Effector memory CD4-positive, alpha-beta T cell (primary cell): ENCODE measurements around the gene MECP2.
A peak's percentile ranks its signal among the peaks of the same experiment; 100 is the strongest.
"Not testable (repeated sequence)": the region's sequence is repeated elsewhere in the genome, so short reads cannot be mapped to it uniquely, and the experiment has no call there.

Source experiments
- DNase-seq, 3 donors: peaks; one replicate each; pipeline ENCODE4 v3.0.0-alpha.2; 2020
- H3K27ac ChIP-seq: 2 replicates; pipeline ENCODE4 v1.7.0; 2013; ENCODE audit warnings: mild to moderate bottlenecking, low read length, moderate library complexity; ENCODE audit not compliant: insufficient read depth, poor library complexity, severe bottlenecking
- H3K27me3 ChIP-seq: replicated peaks from 2 replicates; pipeline ENCODE4 v1.7.0; 2013; ENCODE audit warnings: mild to moderate bottlenecking, low read length; ENCODE audit not compliant: insufficient read depth, control insufficient read depth, poor library complexity, severe bottlenecking
- H3K36me3 ChIP-seq: 2 replicates; pipeline ENCODE4 v1.7.0; 2013; ENCODE audit warnings: mild to moderate bottlenecking, low read length, moderate library complexity; ENCODE audit not compliant: control insufficient read depth, insufficient read depth
- H3K4me1 ChIP-seq: 2 replicates; pipeline ENCODE4 v1.7.0; 2013; ENCODE audit warnings: low read length, mild to moderate bottlenecking; ENCODE audit not compliant: control insufficient read depth, insufficient read depth, poor library complexity, severe bottlenecking
- H3K4me3 ChIP-seq: 2 replicates; pipeline ENCODE4 v1.7.0; 2013; ENCODE audit warnings: low read length, low read depth, mild to moderate bottlenecking; ENCODE audit not compliant: insufficient read depth, poor library complexity, severe bottlenecking
- H3K9me3 ChIP-seq: 2 replicates; pipeline ENCODE4 v1.7.0; 2013; ENCODE audit warnings: mild to moderate bottlenecking, low read length, moderate library complexity; ENCODE audit not compliant: control insufficient read depth
- total RNA-seq, 3 donors: gene quantifications; one replicate each; lab custom pipeline; 2026; lab: John Stamatoyannopoulos, UW

The MECP2 gene
- 143 to 212 (median 166) reads per million in 3 donors for total RNA-seq

DNA sequence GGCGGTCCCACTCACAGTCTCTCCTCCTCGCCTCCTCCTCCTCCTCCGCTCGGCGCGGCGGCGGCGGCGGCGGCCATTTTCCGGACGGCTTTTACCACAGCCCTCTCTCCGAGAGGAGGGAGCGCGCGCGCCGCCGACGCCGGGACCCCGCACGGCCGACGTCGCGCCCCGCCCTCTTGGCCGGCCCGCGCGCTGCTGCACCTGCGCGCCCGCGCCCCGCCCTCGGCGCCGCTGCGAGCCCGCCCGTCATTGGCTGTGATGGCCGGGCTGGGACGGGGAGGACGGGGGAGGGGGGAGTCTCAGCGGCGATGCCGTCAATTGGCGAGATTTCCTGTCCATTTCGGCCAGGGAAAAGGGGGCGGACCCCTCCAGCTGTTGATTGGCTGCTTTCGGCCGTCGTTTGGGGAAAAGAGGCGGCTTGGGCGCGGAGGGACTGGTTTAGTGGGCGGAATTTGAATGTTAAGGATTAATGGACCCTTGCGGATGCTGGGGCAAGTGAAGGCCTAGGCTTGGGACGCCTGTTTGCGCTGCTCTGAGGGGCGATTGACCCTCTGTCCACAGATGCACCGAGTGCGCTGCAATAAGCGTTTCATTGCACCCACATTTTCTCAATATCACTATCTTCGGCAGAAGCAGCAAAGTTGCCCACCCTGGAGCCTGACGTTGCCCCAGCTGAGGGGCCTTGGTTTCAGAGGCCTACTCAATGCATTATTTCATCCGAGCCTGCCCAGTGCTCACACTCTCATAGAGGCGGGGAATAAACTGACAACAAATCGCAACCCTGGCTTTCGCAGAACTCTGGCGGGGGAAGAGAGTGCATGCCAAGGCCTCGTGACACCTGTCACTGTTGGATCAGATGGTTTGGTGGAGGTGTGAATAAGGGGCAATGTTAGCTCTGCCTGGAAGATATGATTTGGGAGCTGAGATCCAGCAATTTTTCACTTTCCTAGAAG lies at the start of gene MECP2:
Gene MECP2 (minus strand): TSS at position 129 of the 953 bp plus-strand sequence.
- H3K4me1 ChIP-seq = peaks cover 20% of the 10 kb centered on the region
- DNase-seq = peak; percentile 75 to 79 (median 79)
- no peaks in the 10 kb centered on the region for H3K27me3 ChIP-seq
- peak within 1 kb of the TSS; percentile 87 for H3K27ac ChIP-seq
- no peaks in the 10 kb centered on the region for H3K36me3 ChIP-seq
- no peaks in the 10 kb centered on the region for H3K9me3 ChIP-seq
- peak within 1 kb of the TSS; percentile 86 for H3K4me3 ChIP-seq

GRCh38 chrX:154144010-154144409 lies 46.5 kb upstream of the MECP2 start, which contains the start of gene OPN1LW:
Gene OPN1LW (plus strand): TSS chrX:154144243. CDS start chrX:154144284, 41 bp downstream.
- not testable (repeated sequence) for H3K9me3 ChIP-seq, DNase-seq, H3K4me3 ChIP-seq, H3K27ac ChIP-seq, H3K4me1 ChIP-seq, H3K27me3 ChIP-seq, H3K36me3 ChIP-seq

- Histone ChIP-seq H3K4me3 (no peak overlapping the region), H3K4me1 (no peaks in the 10 kb centered on the region), H3K9me3 (no peaks in the 10 kb centered on the region), H3K27me3 (no peaks in the 10 kb centered on the region), H3K36me3 (no peaks in the 10 kb centered on the region), H3K27ac (no peak overlapping the region)
- no peak for DNase-seq
These were observed 45.6 kb upstream of the MECP2 start for GRCh38 chrX:154142950-154143745.

DNA sequence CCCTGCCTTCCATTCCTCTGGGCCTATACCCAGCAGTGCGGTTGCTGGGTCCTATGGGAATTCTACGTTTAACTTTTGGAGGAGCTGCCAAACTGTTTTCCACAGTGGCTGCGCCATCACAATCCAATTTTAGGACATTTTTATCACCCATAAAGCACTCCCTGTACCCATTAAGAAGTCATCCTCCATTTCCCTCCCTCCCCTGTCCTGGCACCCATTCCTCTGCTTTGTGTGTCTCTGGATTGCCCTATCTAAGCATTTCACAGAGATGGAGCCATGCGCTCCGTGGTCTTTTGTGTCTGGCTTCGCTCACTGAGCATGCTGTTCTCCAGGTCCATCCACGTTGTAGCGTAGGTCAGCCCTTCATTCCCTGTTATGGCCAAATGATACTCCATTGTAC lies 44.9 kb upstream of the MECP2 start:
- Histone ChIP-seq H3K27ac (no peak overlapping the region), H3K36me3 (no peaks in the 10 kb centered on the region), H3K9me3 (no peaks in the 10 kb centered on the region), H3K4me3 (no peak overlapping the region), H3K27me3 (no peaks in the 10 kb centered on the region), H3K4me1 (peaks cover 3% of the 10 kb centered on the region)
- no peak for DNase-seq

DNA sequence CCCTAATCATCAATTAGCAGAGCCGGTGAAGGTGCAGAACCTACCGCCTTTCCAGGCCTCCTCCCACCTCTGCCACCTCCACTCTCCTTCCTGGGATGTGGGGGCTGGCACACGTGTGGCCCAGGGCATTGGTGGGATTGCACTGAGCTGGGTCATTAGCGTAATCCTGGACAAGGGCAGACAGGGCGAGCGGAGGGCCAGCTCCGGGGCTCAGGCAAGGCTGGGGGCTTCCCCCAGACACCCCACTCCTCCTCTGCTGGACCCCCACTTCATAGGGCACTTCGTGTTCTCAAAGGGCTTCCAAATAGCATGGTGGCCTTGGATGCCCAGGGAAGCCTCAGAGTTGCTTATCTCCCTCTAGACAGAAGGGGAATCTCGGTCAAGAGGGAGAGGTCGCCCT lies 43.2 kb upstream of the MECP2 start:
- DNase-seq = no peak
- H3K4me1 ChIP-seq = peaks cover 10% of the 10 kb centered on the region
- no peaks in the 10 kb centered on the region for H3K36me3 ChIP-seq
- no peak overlapping the region for H3K4me3 ChIP-seq
- no peaks in the 10 kb centered on the region for H3K9me3 ChIP-seq
- no peaks in the 10 kb centered on the region for H3K27me3 ChIP-seq
- H3K27ac ChIP-seq = no peak overlapping the region

- DNase-seq = no peak
- Histone ChIP-seq H3K36me3 (no peaks in the 10 kb centered on the region), H3K4me1 (peaks cover 16% of the 10 kb centered on the region), H3K4me3 (no peak overlapping the region), H3K9me3 (no peaks in the 10 kb centered on the region), H3K27me3 (no peaks in the 10 kb centered on the region), H3K27ac (no peak overlapping the region)
These were observed 42.7 kb upstream of the MECP2 start for GRCh38 chrX:154140206-154140605.

DNA sequence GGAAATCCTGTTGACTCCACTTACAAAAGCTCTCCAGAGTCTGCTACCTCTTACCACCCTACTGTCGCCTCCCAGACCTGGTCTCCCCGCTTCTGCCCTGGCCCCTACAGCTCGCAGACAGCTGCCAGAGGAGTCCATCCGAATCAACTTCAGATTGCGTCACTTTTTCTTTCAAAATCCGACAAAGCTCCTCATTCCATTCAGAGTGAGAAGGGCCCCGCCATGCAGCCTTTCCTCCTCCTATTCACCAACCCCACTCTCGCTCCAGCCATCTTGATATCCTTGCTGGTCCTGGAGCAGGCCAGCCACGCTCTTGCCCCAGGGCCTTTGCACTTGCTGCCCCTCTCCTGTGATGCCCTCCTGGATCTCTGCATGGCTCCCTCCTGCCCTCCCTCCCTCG lies 41.3 kb upstream of the MECP2 start:
- no peaks in the 10 kb centered on the region for H3K9me3 ChIP-seq
- peaks cover 16% of the 10 kb centered on the region for H3K4me1 ChIP-seq
- no peak overlapping the region for H3K4me3 ChIP-seq
- no peak overlapping the region for H3K27ac ChIP-seq
- no peaks in the 10 kb centered on the region for H3K27me3 ChIP-seq
- no peak for DNase-seq
- H3K36me3 ChIP-seq = no peaks in the 10 kb centered on the region

DNA sequence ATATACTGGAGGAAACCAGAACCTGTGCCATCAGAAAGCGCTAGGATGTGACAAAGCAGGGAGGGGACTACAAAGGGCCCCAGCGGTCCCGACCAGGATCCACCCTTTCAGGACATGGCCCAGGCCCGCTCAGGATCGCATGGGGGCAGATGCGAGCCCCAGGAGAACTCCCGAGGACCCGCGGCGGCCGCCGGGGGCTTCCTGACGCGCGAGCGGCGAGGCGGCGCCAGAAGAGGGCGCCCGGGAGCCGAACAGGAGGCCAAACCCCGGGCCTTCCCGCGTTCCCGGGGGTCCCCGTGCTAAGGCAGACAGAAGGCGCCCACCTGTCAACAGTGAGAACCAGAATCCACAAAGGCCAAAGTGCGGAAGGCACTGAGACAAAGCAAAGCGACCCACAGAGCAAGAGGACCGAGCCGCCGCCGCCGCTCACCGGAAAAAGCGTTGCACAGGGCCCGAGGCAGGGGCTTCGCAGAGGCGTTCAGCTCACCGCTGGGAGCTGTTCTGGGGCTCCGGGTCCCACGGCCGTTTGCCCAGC lies 39.2 kb upstream of the MECP2 start:
- peak overlapping the region; percentile 45 for H3K4me3 ChIP-seq

DNA sequence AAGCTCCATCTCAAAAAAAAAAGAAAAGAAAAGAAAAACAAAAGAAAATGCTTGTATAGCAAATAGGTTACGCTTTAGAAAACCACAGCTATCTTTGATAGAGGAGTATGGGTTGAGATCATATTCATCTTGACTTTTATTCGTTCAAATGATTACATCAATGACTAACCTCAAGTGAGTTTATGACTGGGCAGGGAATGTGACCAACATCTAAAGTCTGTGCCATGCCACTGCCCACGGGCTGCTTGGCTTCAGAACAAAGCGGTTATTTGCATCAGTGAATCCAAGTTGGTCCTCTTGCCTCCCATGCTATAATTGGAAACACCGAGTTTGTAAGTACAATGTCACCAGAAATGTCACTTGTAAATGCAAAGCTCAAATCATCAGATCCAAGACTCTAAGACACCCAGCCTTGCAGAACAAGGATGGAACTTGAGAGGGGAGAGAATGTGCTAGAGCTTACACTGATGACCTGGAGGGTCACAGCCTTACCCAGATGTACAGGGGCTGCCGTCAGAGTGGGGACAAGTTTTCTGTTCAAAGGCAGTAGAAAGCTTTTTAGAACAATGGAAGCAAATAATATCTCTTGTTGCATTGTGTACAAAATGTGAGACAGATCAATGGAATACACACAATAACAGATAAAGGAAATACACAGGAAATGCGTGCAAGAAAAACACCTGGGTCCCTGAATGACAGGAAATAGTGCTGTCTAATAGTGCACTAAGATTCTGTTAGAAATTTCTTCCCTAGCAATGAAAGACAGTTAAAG lies 38.1 kb upstream of the MECP2 start:
- H3K36me3 ChIP-seq = no peaks in the 10 kb centered on the region
- H3K4me1 ChIP-seq = peaks cover 16% of the 10 kb centered on the region
- peak in 1 of 3 donors; percentile 11 for DNase-seq
- H3K27ac ChIP-seq = peak overlapping the region; percentile 78
- H3K27me3 ChIP-seq = no peaks in the 10 kb centered on the region
- no peaks in the 10 kb centered on the region for H3K9me3 ChIP-seq
- H3K4me3 ChIP-seq = no peak overlapping the region

More for the DNA sequence above, 39.2 kb upstream of the MECP2 start:
- peak; percentile 56 to 66 (median 61) for DNase-seq
- H3K4me1 ChIP-seq = peaks cover 16% of the 10 kb centered on the region
- H3K27me3 ChIP-seq = no peaks in the 10 kb centered on the region
- peak overlapping the region; percentile 78 for H3K27ac ChIP-seq
- no peaks in the 10 kb centered on the region for H3K9me3 ChIP-seq
- no peaks in the 10 kb centered on the region for H3K36me3 ChIP-seq
